Hair follicular keratinocyte (primary cell): Measurements from ENCODE around the gene STT3A. TPM values are rescaled to one million over a fixed set of nuclear protein-coding genes. Genes with fewer than 3 reads are reported as not detected.

Source experiments
- total RNA-seq: library from RNA; depleted of rRNA; stranded (reverse); fragments of >200 nt; gene quantifications from 2 replicates; pipeline ENCODE4 v1.2.3, GENCODE V29; 2015

Gene STT3A
- total RNA-seq = 169 and 180 TPM in 2 replicates

DNA sequence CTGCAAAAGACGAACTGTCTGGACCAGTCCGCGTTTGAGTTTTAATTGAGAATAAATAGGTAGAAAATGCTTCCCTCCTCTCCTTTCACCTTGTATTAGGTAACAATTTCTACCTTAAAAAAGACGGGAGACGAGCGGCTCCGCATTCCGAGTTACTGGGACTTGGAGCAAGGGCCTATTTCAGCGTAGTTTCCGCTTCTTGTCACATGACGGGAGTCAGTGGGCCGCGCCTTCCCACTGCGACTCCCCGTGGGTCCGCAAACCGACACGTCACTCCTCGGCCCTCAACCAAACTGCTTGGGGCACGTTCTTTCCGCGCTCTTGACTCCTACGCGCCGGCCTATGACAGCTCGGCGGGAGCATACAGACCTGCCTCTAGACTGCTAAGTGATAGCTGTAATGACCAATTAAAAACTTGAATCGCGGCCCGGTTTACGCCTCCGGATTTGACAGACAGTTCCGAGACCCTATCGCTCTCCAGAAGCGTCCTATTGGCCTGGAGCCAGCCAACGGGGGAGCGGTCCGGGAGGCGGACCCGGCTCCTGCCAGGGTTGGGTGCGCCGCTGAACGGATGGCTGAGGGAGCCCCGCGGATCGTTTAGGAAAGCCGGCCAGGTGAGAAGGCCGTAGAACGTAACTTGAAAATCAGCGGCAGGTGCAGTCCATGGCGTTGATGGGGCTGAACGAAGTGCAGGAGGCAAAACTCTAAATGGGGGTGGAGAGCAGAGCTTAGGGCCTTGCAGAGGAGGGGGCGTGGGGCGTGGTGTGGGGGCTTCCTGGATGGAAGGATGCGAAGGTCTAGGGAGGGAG is at the start of gene STT3A:
TSS of gene STT3A (plus strand) at position 548 of the 809 bp plus-strand sequence. CDS start 3,064 bp downstream, outside the sequence.

DNA sequence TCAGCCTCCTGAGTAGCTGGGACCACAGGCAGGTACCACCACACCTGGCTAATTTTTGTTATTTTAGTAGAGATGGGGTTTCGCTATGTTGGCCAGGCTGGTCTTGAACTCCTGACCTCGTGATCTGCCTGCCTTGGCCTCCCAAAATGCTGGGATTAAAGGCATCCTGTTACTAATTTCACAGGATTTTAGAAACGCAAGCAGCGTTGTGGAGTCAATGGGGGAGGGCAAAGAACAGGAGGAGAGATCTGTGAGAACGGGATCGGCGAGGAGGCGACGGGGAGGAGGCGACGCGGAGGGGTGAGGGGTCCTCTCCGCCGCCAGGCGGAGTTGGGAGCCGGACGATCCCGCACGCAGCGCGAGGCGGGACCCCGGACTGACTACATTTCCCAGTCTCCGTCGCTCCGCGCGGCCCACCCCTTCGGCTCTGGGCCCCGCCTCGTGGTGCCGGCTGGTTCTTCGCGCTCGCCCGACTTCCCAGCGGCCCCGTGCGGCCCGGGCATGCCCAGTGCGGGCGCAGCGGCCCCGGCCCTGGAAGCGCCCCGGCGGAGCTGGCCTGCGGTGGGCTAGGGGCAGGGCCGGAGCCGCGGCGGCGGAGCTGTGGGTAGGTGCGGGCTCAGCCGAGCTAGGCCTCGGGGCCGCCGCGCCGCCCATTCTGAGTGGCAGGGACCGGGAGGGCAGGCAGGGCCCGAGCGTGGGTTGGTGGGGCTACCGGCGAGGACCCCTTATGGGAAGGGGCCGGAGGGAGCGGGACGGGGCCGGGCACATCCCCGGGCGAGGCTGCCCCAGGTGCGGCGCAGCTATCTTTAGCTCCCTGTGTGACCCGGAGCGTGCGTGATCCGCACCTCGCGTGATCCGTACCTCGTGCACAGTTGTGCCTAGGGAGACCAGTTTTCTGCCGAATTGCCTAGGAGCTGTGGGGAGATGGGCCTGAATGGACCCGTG is 23.4 kb upstream of the STT3A start, which contains the start of gene EI24:
TSS of gene EI24 (plus strand) at position 508 of the 945 bp plus-strand sequence. CDS start 3,051 bp downstream, outside the sequence.

DNA sequence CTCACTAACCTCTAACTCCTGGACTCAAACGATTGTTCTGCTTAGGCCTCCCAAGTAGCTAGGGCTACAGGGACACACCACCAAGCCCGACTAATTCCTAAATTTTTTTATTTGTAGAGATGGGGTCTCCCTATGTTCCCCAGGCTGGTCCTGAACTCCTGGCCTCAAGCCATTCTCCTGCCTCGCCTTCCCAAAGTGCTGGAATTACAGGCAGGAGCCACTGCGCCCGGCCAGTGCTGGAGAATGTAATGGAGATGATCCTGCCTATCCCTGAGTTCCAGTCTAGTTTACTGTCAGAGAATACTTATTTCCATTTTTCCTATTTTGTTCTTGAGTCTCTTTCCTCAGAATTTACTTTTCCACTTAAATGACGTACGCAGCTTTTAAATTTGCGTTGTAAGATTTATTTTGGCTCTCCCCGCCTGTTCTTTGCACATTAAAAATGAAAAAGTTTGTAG is 32.1 kb downstream of the STT3A start, which contains the start of gene CHEK1:
TSS of gene CHEK1 (plus strand) at position 408 of the 458 bp plus-strand sequence. CDS start 1,606 bp downstream, outside the sequence.

Other genes with a start within 250 kb of the STT3A start
- 289 and 355 TPM in 2 replicates for gene FEZ1, start 96.6 kb upstream of the STT3A start, total RNA-seq
- 195 and 230 TPM in 2 replicates for gene EI24, start 23.4 kb upstream of the STT3A start, total RNA-seq
- 27.3 and 33.3 TPM in 2 replicates for gene CHEK1, start 32.3 kb downstream of the STT3A start, total RNA-seq
- 0.11 TPM in 1 of 2 replicates, not detected in the other for gene ACRV1, start 88.0 kb downstream of the STT3A start, total RNA-seq
- gene PATE1, start 153.4 kb downstream of the STT3A start, total RNA-seq = not detected in 2 replicates
- gene PATE2, start 186.0 kb downstream of the STT3A start, total RNA-seq = not detected in 2 replicates
- not detected in 2 replicates for gene PATE3, start 195.3 kb downstream of the STT3A start, total RNA-seq
- gene PATE4, start 240.5 kb downstream of the STT3A start, total RNA-seq = not detected in 2 replicates